A549 (cell line): Measurements from ENCODE around the gene ATG4B. TPM values are rescaled to one million over a fixed set of nuclear protein-coding genes. Genes with fewer than 3 reads are reported as not detected.
A peak's percentile ranks its signal among the peaks of the same experiment; 100 is the strongest.

ENCODE experiments used
- ATAC-seq, 2 experiments: fragments of 200-7000 bp in 1 of 2; fragments of >200 bp in 1 of 2; cut with Nextera tagmentation in 1 of 2; cut with Tn5 transposase in 1 of 2; 3 replicates each; pipeline versions ENCODE4 v1.8.0 to v1.9.1; 2018 to 2020; ENCODE audit warnings: mild to moderate bottlenecking in 1 of 2, moderate library complexity in 1 of 2
- CTCF ChIA-PET: fragments of 300-600 bp; sonication (Branson Sonifier 250); formaldehyde crosslinking; extraction: SDS; loops from one replicate; lab custom pipeline; 2021; ENCODE audit warnings: antibody characterized with exemption, inconsistent platforms; lab: Yijun Ruan, JAX
- POLR2A ChIA-PET: fragments of 350-600 bp; formaldehyde crosslinking; extraction: SDS; loops from one replicate; lab custom pipeline; 2021; ENCODE audit warnings: antibody characterized with exemption, inconsistent platforms; lab: Yijun Ruan, JAX
- DNase-seq, 2 experiments: peaks; one replicate each; pipeline versions ENCODE4 v3.0.0 to v3.0.0-alpha.2; 2011 to 2016; ENCODE audit warnings: low read depth in 1 of 2, low spot score in 1 of 2
- FAIRE-seq: peaks from 2 replicates; lab custom pipeline; 2011; peaks lifted over from hg19 to GRCh38; lab: Jason Lieb, UNC
- H3K27ac ChIP-seq, 2 experiments: fragments of >200 bp; sonication (Bioruptor Twin); formaldehyde crosslinking; 3 replicates each; pipeline ENCODE4 v1.5.1; 2016 to 2017
- H3K4me1 ChIP-seq: fragments of >200 bp; sonication (Bioruptor Twin); formaldehyde crosslinking; 3 replicates; pipeline ENCODE4 v1.6.1; 2016
- H3K4me2 ChIP-seq: fragments of >200 bp; sonication (Bioruptor Twin); formaldehyde crosslinking; 3 replicates; pipeline ENCODE4 v1.6.1; 2016
- H3K4me3 ChIP-seq: fragments of >200 bp; sonication (Bioruptor Twin); formaldehyde crosslinking; 3 replicates; pipeline ENCODE4 v1.5.1; 2016
- H3K9me3 ChIP-seq: fragments of >200 bp; sonication (Bioruptor Twin); formaldehyde crosslinking; 3 replicates; pipeline ENCODE4 v1.6.1; 2016
- BCL3 ChIP-seq: fragments of >200 bp; sonication (Bioruptor Twin); formaldehyde crosslinking; IDR thresholded peaks from 3 replicates; pipeline ENCODE4 v1.6.1; 2016
- BHLHE40 ChIP-seq: IDR thresholded peaks from 2 replicates; pipeline ENCODE4 v1.6.1; 2012; ENCODE audit warnings: low read depth, low read length, inconsistent platforms
- CBX2 ChIP-seq: fragments of 200-600 bp; sonication (generic); IDR thresholded peaks from 2 replicates; pipeline ENCODE4 v1.6.1; 2016; ENCODE audit warnings: low read depth, mild to moderate bottlenecking, borderline replicate concordance
- CBX8 ChIP-seq: fragments of 200-600 bp; sonication (generic); IDR thresholded peaks from 2 replicates; pipeline ENCODE4 v1.6.1; 2016
- CHD4 ChIP-seq: fragments of 200-600 bp; sonication (generic); IDR thresholded peaks from 2 replicates; pipeline ENCODE4 v1.6.1; 2016; ENCODE audit warnings: antibody characterized with exemption, mild to moderate bottlenecking, borderline replicate concordance
- HDAC2 ChIP-seq: fragments of 200-600 bp; sonication (generic); IDR thresholded peaks from 2 replicates; pipeline ENCODE4 v1.6.1; 2016
- HOXA7 ChIP-seq: fragments of 250-450 bp; sonication (Bioruptor Pico); IDR thresholded peaks from 2 replicates; pipeline ENCODE4 v1.5.0; 2020; ENCODE audit warnings: mild to moderate bottlenecking, moderate library complexity
- HOXB13 ChIP-seq: fragments of 250-450 bp; sonication (Bioruptor Pico); IDR thresholded peaks from 2 replicates; pipeline ENCODE4 v1.5.0; 2020; ENCODE audit warnings: low read depth, mild to moderate bottlenecking, moderate library complexity
- HOXB5 ChIP-seq: fragments of 250-450 bp; sonication (Bioruptor Pico); IDR thresholded peaks from 2 replicates; pipeline ENCODE4 v1.5.0; 2020; ENCODE audit warnings: mild to moderate bottlenecking, moderate library complexity
- JUN ChIP-seq, 2 experiments: fragments of >200 bp; sonication (Bioruptor Twin); formaldehyde crosslinking; IDR thresholded peaks; 2 replicates in 1 of 2; 3 replicates in 1 of 2; pipeline ENCODE4 v1.6.1; 2016 to 2017
- JUNB ChIP-seq: fragments of >200 bp; sonication (Bioruptor Twin); formaldehyde crosslinking; IDR thresholded peaks from 2 replicates; pipeline ENCODE4 v1.6.1; 2016
- KDM1A ChIP-seq: fragments of 200-600 bp; sonication (generic); IDR thresholded peaks from 2 replicates; pipeline ENCODE4 v1.6.1; 2016; ENCODE audit warnings: low read depth, mild to moderate bottlenecking
- MAFK ChIP-seq: fragments of 450-650 bp; IDR thresholded peaks from 2 replicates; pipeline ENCODE4 v1.6.1; 2014; ENCODE audit not compliant: partially characterized antibody
- MYC ChIP-seq: IDR thresholded peaks from 2 replicates; pipeline ENCODE4 v1.6.1; 2012; ENCODE audit warnings: mild to moderate bottlenecking, inconsistent platforms, low read length, improper control_type of control experiment, borderline replicate concordance
- PBX3 ChIP-seq: IDR thresholded peaks from 2 replicates; pipeline ENCODE4 v1.6.1; 2012
- PHF8 ChIP-seq: fragments of 200-600 bp; sonication (generic); IDR thresholded peaks from 2 replicates; pipeline ENCODE4 v1.6.1; 2016; ENCODE audit warnings: low read depth, mild to moderate bottlenecking, antibody characterized with exemption, moderate library complexity, borderline replicate concordance
- POLR2AphosphoS2 ChIP-seq: conservative IDR thresholded peaks from 2 replicates; pipeline ENCODE4 v1.6.1; 2012; ENCODE audit warnings: low read length, improper control_type of control experiment, inconsistent platforms
- RAD21 ChIP-seq, 2 experiments: fragments of >200 bp in 1 of 2; sonication (Bioruptor Twin) in 1 of 2; formaldehyde crosslinking in 1 of 2; IDR thresholded peaks in 1 of 2; conservative IDR thresholded peaks in 1 of 2; 2 replicates in 1 of 2; 3 replicates in 1 of 2; pipeline ENCODE4 v1.6.1; 2012 to 2018; ENCODE audit warnings: inconsistent platforms in 1 of 2
- RARB ChIP-seq: fragments of 250-450 bp; sonication (Bioruptor Pico); IDR thresholded peaks from 2 replicates; pipeline ENCODE4 v1.8.0; 2021; ENCODE audit warnings: mild to moderate bottlenecking, moderate library complexity
- RCOR1 ChIP-seq: fragments of 150-350 bp; IDR thresholded peaks from 2 replicates; pipeline ENCODE4 v1.6.1; 2014; ENCODE audit warnings: antibody characterized with exemption, low read length, low read depth
- RFX5 ChIP-seq: fragments of 450-650 bp; IDR thresholded peaks from 2 replicates; pipeline ENCODE4 v1.7.1; 2014; ENCODE audit warnings: antibody characterized with exemption, mild to moderate bottlenecking, moderate library complexity
- RNF2 ChIP-seq: fragments of 200-600 bp; sonication (generic); IDR thresholded peaks from 2 replicates; pipeline ENCODE4 v1.6.1; 2016; ENCODE audit warnings: low read depth, mild to moderate bottlenecking, antibody characterized with exemption, moderate library complexity, borderline replicate concordance
- SMC3 ChIP-seq: fragments of >200 bp; sonication (Bioruptor Twin); formaldehyde crosslinking; IDR thresholded peaks from 3 replicates; pipeline ENCODE4 v1.6.1; 2018; ENCODE audit warnings: inconsistent platforms
- SREBF2 ChIP-seq: fragments of 450-650 bp; IDR thresholded peaks from 2 replicates; pipeline ENCODE4 v1.6.1; 2014; ENCODE audit warnings: mild to moderate bottlenecking, moderate library complexity
- TFCP2L1 ChIP-seq: fragments of 250-450 bp; sonication (Bioruptor Pico); IDR thresholded peaks from 2 replicates; pipeline ENCODE4 v1.5.0; 2021; ENCODE audit warnings: mild to moderate bottlenecking
- ZFP36 ChIP-seq: fragments of 450-650 bp; IDR thresholded peaks from 2 replicates; pipeline ENCODE4 v1.6.1; 2014; ENCODE audit warnings: borderline replicate concordance; ENCODE audit not compliant: partially characterized antibody
- ZNF302 ChIP-seq: fragments of 250-450 bp; sonication (Bioruptor Pico); IDR thresholded peaks from 2 replicates; pipeline ENCODE4 v1.9.0; 2021; ENCODE audit warnings: inconsistent platforms, mild to moderate bottlenecking, moderate library complexity
- ZSCAN20 ChIP-seq: fragments of 250-450 bp; sonication (Bioruptor Pico); IDR thresholded peaks from 2 replicates; pipeline ENCODE4 v1.8.0; 2022; ENCODE audit warnings: mild to moderate bottlenecking, moderate library complexity
- WGBS: methylation state at CpG from one replicate; pipeline ENCODE4 v1.1.6; 2017; ENCODE audit errors: missing lambda C conversion rate; 5-methylcytosine and 5-hydroxymethylcytosine counted together
- polyA plus RNA-seq, 4 experiments: library from polyadenylated mRNA; depleted of rRNA in 3 of 4; stranded (reverse); fragments of >200 nt; fragmentation: RNase III in 1 of 4; extraction: RNeasy Plus Mini Kit Qiagen cat#74134 plus additional on column Dnase treatment in 1 of 4; gene quantifications; 2 replicates in 3 of 4; 3 replicates in 1 of 4; pipeline ENCODE4 v1.2.3, GENCODE V29; 2011 to 2017

The ATG4B gene
- polyA plus RNA-seq, 2 of the 4 experiments (the other 2 are of a cell fraction): 70.3 to 75.2 TPM

- WGBS: 87% methylated on average over 17 of the region's 18 CpGs
- POLR2A ChIA-PET: no interaction called here
Measured at GRCh38 chr2:241592126-241592845, 45.2 kb upstream of the ATG4B start.

GRCh38 chr2:241593271-241593670, 44.2 kb upstream of the ATG4B start:
- H3K4me3 ChIP-seq: no peak overlapping the region
- no peak for FAIRE-seq
- TF ChIP-seq HDAC2 (no peak), PBX3 (no peak), TFCP2L1 (CRISPR knock-in tag) (no peak), RFX5 (no peak), JUN (IDR thresholded peaks at IDR 0.05) (no peak), HOXB5 (CRISPR knock-in tag) (no peak), HOXB13 (CRISPR knock-in tag) (no peak), SMC3 (no peak), RAD21 (conservative IDR thresholded peaks at IDR 0.05 in 1 of 2, IDR thresholded peaks at IDR 0.05 in 1 of 2) (no peak), MYC (no peak), ZFP36 (no peak), PHF8 (no peak), BCL3 (no peak), JUNB (no peak)
- TF ChIP-seq, all 56 proteins: peak for 0
- Histone ChIP-seq H3K27ac (no peak overlapping the region), H3K9me3 (peaks cover 12% of the 10 kb centered on the region), H3K4me2 (no peak overlapping the region), H3K4me1 (no peaks in the 10 kb centered on the region)
- POLR2A ChIA-PET: no interaction called here
- DNase-seq (no peak), ATAC-seq (no peak)
- 92% methylated on average over 16 of the region's 16 CpGs for WGBS
- CTCF ChIA-PET: no interaction called here

More at GRCh38 chr2:241592126-241592845, 45.2 kb upstream of the ATG4B start:
- peaks cover 21% of the 10 kb centered on the region for H3K9me3 ChIP-seq
- CTCF ChIA-PET: no interaction called here
- TF ChIP-seq ZSCAN20 (CRISPR knock-in tag): no peak
- TF ChIP-seq MAFK: no peak
- no peak for TF ChIP-seq ZNF302
- TF ChIP-seq SREBF2: no peak
- no peak for TF ChIP-seq JUNB
- TF ChIP-seq HDAC2: no peak
- no peak for TF ChIP-seq PHF8
- TF ChIP-seq CHD4: no peak
- TF ChIP-seq BHLHE40: no peak
- no peak for TF ChIP-seq HOXA7
- TF ChIP-seq POLR2AphosphoS2: no peak
- no peak for TF ChIP-seq KDM1A
- TF ChIP-seq RCOR1: no peak
- TF ChIP-seq RARB (CRISPR knock-in tag): no peak
- no peak for TF ChIP-seq CBX2
- TF ChIP-seq SMC3: no peak
- no peak for TF ChIP-seq CBX8
- no peak for TF ChIP-seq RNF2
- TF ChIP-seq, all 56 proteins: peak for 0
- Histone ChIP-seq H3K4me1 (no peaks in the 10 kb centered on the region), H3K27ac (no peak overlapping the region), H3K4me3 (no peak overlapping the region), H3K4me2 (no peak overlapping the region)
- ATAC-seq: peak in 1 of 2 experiments; percentile 30; a peak in 1 of 6 replicates
- FAIRE-seq: no peak
- no peak for DNase-seq
